ENCODE data around the gene IGF2.

- no peak for TF ChIP-seq CTCF (optimal IDR thresholded peaks at IDR 0.05 in 1 of 3, IDR thresholded peaks at IDR 0.05 in 1 of 3, conservative IDR thresholded peaks at IDR 0.05 in 1 of 3; ENCODE audit: extremely low read depth in 1 of 3, insufficient read depth in 2 of 3, low read length in 3 of 3)
- no peak for TF ChIP-seq EZH2 (IDR thresholded peaks at IDR 0.05; ENCODE audit: low read length)
These were observed 42.9 kb upstream of the IGF2 start for GRCh38 chr11:2182075-2182474.
